ENCODE results near the gene NSMCE4A.

The NSMCE4A gene

DNA sequence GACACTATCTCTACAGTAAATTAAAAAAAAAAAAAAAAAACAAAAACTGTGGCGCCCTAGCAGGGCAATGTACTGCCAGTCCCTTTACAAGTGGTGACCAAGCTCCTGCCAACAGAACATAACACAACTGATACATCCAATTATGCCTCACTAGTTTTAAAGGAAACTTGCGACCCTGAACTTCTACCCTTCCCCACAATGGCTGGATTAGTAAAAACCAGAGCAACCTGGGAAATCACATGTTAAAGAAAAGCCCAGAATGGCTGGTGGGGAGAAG is 63.7 kb downstream of the NSMCE4A start:
- TF ChIP-seq, protein P1, sequence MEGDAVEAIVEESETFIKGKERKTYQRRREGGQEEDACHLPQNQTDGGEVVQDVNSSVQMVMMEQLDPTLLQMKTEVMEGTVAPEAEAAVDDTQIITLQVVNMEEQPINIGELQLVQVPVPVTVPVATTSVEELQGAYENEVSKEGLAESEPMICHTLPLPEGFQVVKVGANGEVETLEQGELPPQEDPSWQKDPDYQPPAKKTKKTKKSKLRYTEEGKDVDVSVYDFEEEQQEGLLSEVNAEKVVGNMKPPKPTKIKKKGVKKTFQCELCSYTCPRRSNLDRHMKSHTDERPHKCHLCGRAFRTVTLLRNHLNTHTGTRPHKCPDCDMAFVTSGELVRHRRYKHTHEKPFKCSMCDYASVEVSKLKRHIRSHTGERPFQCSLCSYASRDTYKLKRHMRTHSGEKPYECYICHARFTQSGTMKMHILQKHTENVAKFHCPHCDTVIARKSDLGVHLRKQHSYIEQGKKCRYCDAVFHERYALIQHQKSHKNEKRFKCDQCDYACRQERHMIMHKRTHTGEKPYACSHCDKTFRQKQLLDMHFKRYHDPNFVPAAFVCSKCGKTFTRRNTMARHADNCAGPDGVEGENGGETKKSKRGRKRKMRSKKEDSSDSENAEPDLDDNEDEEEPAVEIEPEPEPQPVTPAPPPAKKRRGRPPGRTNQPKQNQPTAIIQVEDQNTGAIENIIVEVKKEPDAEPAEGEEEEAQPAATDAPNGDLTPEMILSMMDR (IDR thresholded peaks at IDR 0.05; ENCODE audit: extremely low read depth, insufficient read depth, missing control alignments), result no peak
- DNase-seq (ENCODE audit: low spot score), result no peak
- in situ Hi-C loops (cut with MboI; ENCODE audit: low pct_unique_long_range_greater_than_20kb, low sequenced_read_pairs, unreplicated experiment), result loop anchor here (25.0 kb wide), 1 partner anchor 974 kb away; no protein-coding TSS in a partner anchor

DNA sequence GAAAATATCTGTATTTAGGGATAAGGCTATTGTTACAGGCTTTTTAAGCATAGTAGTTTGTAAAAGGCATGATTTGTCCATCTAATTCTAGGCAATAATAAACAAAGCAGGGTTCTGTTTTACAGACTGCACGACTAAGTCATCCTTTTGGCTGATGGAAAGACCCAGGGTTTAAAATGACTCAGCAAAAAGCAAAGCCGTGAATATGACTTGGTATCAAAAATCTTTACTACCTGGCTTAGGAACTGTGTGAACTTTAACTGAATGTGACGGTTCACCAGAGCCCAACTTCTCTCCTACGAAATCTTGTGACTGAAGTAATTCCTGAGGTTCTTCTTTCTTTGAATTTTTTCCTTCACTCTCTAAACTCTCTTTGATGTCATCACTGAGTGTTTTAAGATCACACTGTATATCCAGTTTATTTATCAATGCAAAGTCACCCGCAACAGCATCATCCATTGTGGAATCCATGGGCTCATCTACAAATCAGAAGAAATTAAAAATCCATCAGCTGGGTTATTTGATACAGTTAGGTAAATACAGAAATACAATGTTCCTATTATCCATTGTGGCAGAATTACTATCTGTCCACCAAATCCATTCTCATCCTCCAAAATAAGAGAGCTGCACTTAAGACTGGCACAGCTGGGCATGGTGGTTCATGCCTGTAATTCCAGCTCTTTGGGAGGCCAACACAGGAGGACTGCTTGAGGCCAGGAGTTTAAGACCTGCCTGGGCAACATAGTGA is 64.2 kb downstream of the NSMCE4A start:
- in situ Hi-C loops (cut with MboI; ENCODE audit: low pct_unique_long_range_greater_than_20kb, low sequenced_read_pairs, unreplicated experiment), result loop anchor here (25.0 kb wide), 1 partner anchor 974 kb away; no protein-coding TSS in a partner anchor
- DNase-seq (ENCODE audit: low spot score), result peak; percentile 32

More for the DNA sequence above, 64.2 kb downstream of the NSMCE4A start:
- TF ChIP-seq, protein P1 (IDR thresholded peaks at IDR 0.05; ENCODE audit: extremely low read depth, insufficient read depth, missing control alignments), result no peak

Data from GM13977 (cell line).